Hepatocyte (in vitro differentiated cells): Measurements from ENCODE around the gene RPL11.

ENCODE experiments used
- CTCF ChIP-seq: fragments of 200-600 bp; sonication (generic); IDR thresholded peaks from 2 replicates; pipeline ENCODE4 v1.5.1; 2016; ENCODE audit warnings: antibody characterized with exemption, mild to moderate bottlenecking; ENCODE audit not compliant: poor library complexity
- EZH2 ChIP-seq: fragments of 200-600 bp; sonication (generic); IDR thresholded peaks from 2 replicates; pipeline ENCODE4 v1.6.1; 2016; ENCODE audit warnings: antibody characterized with exemption, mild to moderate bottlenecking, borderline replicate concordance
- EZH2phosphoT487 ChIP-seq: fragments of 200-600 bp; sonication (generic); IDR thresholded peaks from one replicate; pipeline ENCODE4 v1.6.1; 2018; ENCODE audit warnings: antibody characterized with exemption, mild to moderate bottlenecking, low read depth, moderate library complexity; ENCODE audit not compliant: unreplicated experiment, severe bottlenecking

DNA sequence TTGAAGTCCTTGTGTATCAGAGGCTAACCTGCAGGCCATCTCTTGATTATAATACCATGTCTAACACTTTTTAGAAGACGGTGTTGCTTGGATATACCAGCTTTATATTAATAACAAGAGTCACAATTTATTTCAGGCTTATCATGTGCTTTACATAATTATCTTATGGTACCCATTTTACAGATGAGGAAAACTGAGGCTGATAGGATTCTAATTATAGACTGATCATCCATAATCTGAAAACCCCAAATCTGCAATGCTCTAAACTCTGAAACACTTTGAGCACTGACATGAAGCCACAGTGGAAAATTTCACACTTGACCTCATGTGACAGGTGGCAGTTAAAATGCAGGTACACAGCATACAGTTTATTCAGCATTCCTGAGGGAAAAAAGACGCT lies 7.2 kb upstream of the RPL11 start:
- no peak for TF ChIP-seq CTCF
- no peak for TF ChIP-seq EZH2
- no peak for TF ChIP-seq EZH2phosphoT487
